ENCODE results near the gene RBMS3. TPM values are rescaled to one million over a fixed set of nuclear protein-coding genes. Genes with fewer than 3 reads are reported as not detected.
"Not testable (repeated sequence)": the region's sequence is repeated elsewhere in the genome, so short reads cannot be mapped to it uniquely, and the experiment has no call there.

Gene RBMS3
- total and polyA plus RNA-seq, 9 donors: 11.6 to 79.2 (median 63.1) TPM

DNA sequence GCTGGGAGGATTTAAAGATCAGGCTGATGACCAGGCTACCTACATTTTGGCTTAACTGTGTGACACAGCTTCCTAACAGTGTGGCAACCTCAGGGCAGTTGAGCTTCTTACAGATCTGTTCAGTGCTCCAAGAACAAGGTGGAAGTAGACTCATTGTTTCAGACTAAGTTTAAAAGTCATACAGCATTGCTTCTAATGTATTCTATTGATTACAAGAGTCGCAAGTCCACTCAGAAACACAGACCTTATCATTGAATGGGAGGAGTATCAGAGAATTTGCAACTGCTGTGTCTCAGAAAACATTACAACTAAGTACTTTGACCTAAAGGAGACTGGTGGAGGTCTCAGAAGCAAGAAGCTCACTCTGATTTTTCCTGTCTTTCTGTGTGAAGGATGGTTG lies 746.0 kb downstream of the RBMS3 start:
- Histone ChIP-seq H3K27ac (no peak overlapping the region), H3K4me3 (no peak overlapping the region), H3K9me3 (no peaks in the 10 kb centered on the region), H3K36me3 (no peaks in the 10 kb centered on the region), H3K4me1 (ENCODE audit: insufficient read depth) (no peaks in the 10 kb centered on the region), H3K27me3 (no peaks in the 10 kb centered on the region)
- 97% methylated on average over 1 of the region's 1 CpG for WGBS, 3 donors
- no peak for DNase-seq
- TF ChIP-seq POLR2A (IDR thresholded peaks at IDR 0.05) (no peak), EP300 (IDR thresholded peaks at IDR 0.05) (no peak)
- TF ChIP-seq, protein P1, sequence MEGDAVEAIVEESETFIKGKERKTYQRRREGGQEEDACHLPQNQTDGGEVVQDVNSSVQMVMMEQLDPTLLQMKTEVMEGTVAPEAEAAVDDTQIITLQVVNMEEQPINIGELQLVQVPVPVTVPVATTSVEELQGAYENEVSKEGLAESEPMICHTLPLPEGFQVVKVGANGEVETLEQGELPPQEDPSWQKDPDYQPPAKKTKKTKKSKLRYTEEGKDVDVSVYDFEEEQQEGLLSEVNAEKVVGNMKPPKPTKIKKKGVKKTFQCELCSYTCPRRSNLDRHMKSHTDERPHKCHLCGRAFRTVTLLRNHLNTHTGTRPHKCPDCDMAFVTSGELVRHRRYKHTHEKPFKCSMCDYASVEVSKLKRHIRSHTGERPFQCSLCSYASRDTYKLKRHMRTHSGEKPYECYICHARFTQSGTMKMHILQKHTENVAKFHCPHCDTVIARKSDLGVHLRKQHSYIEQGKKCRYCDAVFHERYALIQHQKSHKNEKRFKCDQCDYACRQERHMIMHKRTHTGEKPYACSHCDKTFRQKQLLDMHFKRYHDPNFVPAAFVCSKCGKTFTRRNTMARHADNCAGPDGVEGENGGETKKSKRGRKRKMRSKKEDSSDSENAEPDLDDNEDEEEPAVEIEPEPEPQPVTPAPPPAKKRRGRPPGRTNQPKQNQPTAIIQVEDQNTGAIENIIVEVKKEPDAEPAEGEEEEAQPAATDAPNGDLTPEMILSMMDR (IDR thresholded peaks at IDR 0.05): no peak
- intact Hi-C loops (cut with DNase I): no loop called here

DNA sequence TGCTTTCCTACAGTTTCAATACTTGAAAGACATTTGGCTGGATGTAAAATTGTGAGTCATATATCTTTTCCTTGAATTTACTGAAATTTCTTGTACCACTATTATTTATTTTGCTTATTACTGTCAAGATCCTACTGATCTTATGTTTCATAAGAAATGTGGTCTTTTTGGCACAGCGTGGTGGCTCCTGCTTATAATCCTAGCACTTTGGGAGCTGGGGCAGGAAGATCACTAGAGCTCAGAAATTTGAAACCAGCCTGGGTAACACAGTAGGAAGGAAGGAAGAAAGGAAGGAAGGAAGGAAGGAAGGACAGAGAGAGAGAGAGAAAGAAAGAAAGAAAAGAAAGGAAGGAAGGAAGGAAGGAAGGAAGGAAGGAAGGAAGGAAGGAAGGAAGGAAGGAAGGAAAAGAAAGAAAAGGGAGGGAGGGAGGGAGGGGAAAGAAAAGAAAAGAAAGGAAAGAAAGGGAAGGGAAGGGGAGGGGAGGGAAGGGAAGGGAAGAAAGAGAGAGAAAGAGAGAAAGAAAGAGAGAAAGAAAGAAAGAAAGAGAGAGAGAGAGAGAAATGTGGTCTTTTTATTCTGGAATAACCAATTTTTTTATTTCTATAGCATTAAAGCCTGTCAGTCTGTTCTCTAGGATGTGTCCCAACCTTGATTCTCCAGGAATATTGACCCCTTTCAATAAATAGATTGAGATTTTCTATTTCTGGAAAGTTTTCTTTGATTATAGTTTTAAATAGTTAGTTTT lies 753.5 kb downstream of the RBMS3 start:
- H3K9me3 ChIP-seq: no peaks in the 10 kb centered on the region
- intact Hi-C loops (cut with DNase I): no loop called here
- no peak overlapping the region for H3K4me3 ChIP-seq
- H3K36me3 ChIP-seq: no peaks in the 10 kb centered on the region
- H3K4me1 ChIP-seq (ENCODE audit: insufficient read depth): no peaks in the 10 kb centered on the region
- no peaks in the 10 kb centered on the region for H3K27me3 ChIP-seq
- no peak for TF ChIP-seq EP300 (IDR thresholded peaks at IDR 0.05)
- TF ChIP-seq, protein P1 (IDR thresholded peaks at IDR 0.05): no peak
- no peak for TF ChIP-seq POLR2A (IDR thresholded peaks at IDR 0.05)
- no peak overlapping the region for H3K27ac ChIP-seq
- no peak for DNase-seq
- 79 to 90% (median 88%) methylated on average over 1 of the region's 1 CpG for WGBS, 3 donors

DNA sequence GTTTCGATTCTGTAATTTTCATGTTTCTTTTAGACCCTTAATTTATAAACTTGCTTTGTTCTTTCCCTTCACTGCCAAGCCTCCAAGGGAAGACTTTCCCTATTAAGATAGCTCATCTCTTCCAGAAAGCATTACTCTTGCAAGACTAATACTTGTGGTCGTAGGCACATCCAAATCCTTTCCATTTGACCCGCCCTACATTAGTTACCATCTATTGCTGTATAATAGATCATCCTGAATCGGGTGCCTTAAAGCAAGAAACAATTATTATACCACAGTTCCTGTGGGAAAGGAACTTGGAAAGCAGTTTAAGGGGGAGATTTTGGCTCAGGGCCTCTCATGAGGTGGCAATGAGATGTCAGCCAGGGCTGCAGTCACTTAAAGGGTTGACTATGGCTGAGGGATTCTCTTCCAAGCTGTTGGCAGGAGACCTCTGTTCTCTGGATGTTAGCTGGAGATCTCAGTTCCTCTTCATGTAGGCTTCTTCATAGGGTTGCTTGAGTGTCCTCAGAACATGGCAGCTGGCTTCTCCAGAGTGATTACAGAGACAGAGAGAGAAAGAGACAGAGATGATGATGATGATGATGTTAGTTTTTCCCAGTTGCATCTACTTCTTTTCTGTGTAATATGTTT lies 755.2 kb downstream of the RBMS3 start:
- H3K9me3 ChIP-seq: no peaks in the 10 kb centered on the region

DNA sequence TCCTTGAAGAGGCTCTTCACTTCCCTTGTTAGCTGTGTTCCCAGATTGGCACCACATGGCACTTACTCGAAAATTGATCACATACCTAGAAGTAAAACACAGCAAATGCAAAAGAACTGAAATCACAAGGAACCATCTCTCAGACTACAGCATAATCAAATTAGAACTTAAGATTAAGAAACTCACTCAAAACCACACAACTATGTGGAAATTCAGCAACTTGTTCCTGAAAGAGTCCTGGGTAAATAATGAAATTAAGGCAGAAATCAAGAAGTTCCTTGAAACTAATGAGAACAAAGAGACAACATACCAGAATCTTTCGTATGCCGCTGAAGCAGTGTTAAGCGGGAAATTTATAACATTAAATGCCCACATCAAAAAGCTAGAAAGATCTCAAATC lies 759.3 kb downstream of the RBMS3 start:
- no peak overlapping the region for H3K4me3 ChIP-seq
- H3K27ac ChIP-seq: no peak overlapping the region
- no peaks in the 10 kb centered on the region for H3K36me3 ChIP-seq
- intact Hi-C loops (cut with DNase I): loop anchor here in 3 of 4 donors (5.0 to 10.0 kb wide), 4 partner anchors 155 to 712 kb away; no protein-coding TSS in a partner anchor
- no peaks in the 10 kb centered on the region for H3K9me3 ChIP-seq
- TF ChIP-seq, protein P1 (IDR thresholded peaks at IDR 0.05): no peak
- no peak for TF ChIP-seq EP300 (IDR thresholded peaks at IDR 0.05)
- no peak for TF ChIP-seq POLR2A (IDR thresholded peaks at IDR 0.05)
- DNase-seq: no peak
- WGBS, 3 donors: 92 to 97% (median 93%) methylated on average over 4 of the region's 4 CpGs
- H3K4me1 ChIP-seq (ENCODE audit: insufficient read depth): no peaks in the 10 kb centered on the region
- H3K27me3 ChIP-seq: no peaks in the 10 kb centered on the region

More for the DNA sequence above, 755.2 kb downstream of the RBMS3 start:
- Histone ChIP-seq H3K27ac (no peak overlapping the region), H3K4me1 (ENCODE audit: insufficient read depth) (no peaks in the 10 kb centered on the region), H3K27me3 (no peaks in the 10 kb centered on the region), H3K4me3 (no peak overlapping the region), H3K36me3 (no peaks in the 10 kb centered on the region)
- WGBS, 3 donors: 68 to 78% (median 69%) methylated on average over 4 of the region's 4 CpGs
- TF ChIP-seq POLR2A (IDR thresholded peaks at IDR 0.05): no peak
- no peak for TF ChIP-seq EP300 (IDR thresholded peaks at IDR 0.05)
- no peak for DNase-seq
- intact Hi-C loops (cut with DNase I): no loop called here

DNA sequence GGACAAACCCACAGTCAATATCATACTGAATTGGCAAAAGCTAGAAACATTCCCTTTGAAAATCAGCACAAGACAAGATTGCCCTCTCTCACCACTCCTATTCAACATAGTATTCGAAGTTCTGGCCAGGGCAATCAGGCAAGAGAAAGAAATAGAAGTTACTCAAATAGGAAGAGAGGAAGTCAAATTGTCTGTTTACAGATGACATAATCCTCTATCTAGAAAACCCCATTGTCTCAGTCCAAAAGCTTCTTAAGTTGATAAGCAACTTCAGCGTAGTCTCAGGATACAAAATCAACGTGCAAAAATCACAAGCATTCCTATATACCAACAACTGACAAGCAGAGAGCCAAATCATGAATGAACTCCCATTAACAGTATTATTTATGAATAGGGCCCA lies 760.6 kb downstream of the RBMS3 start:
- H3K36me3 ChIP-seq; H3K9me3 ChIP-seq; H3K4me3 ChIP-seq; H3K27me3 ChIP-seq; H3K4me1 ChIP-seq (ENCODE audit: insufficient read depth); H3K27ac ChIP-seq; DNase-seq: not testable (repeated sequence)
- intact Hi-C loops (cut with DNase I): loop anchor here in 3 of 4 donors (5.0 to 10.0 kb wide), 4 partner anchors 153 to 711 kb away; no protein-coding TSS in a partner anchor
- 50 to 57% (median 51%) methylated on average over 3 of the region's 3 CpGs for WGBS, 3 donors
